NCI-H2081 (cell line): ENCODE results near the gene IDE.
A peak's percentile ranks its signal among the peaks of the same experiment; 100 is the strongest.

Source experiments
- DNase-seq, 2 experiments: peaks; one replicate each; lab custom pipeline; 2025; lab: John Stamatoyannopoulos, UW

Gene IDE

GRCh38 chr10:92567952-92568600 is 5.8 kb downstream of the IDE start:
- DNase-seq = no peak

DNA sequence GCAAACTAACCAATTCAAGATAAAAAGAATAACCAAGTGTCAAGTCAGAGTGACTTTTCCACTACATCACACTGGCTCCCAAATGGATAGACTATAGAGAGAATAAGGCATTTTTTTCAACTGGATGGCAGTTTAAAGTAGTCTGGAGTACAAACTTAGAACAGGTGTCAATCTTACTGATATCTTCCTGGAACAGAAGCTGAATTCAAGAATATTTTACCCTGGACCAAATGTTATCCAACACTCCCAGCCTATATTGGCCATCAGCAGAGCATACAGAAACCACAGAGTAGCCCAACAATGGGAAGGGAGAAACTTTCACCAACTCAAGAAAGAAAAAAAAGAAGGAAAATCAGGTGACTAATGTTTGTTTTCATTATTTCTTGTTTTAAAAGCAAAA is 11.5 kb downstream of the IDE start:
- no peak for DNase-seq

GRCh38 chr10:92559046-92559445 is 14.8 kb downstream of the IDE start:
- DNase-seq = no peak

DNA sequence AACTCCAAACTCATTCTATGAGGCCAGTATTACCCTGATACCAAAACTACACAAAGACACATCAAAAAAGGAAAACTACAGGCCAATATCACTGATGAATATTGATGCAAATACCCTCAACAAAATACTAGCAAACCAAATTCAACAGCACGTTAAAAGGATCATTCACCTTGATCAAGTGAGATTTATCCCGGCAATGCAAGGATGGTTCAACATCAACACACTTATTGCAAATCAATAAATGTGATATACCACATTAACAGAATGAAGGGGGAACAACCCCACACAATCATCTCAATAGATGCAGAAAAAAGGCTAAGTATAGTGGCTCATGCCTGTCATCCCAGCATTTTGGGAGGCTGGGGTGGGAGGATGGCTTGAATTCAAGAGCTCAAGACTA is 19.9 kb downstream of the IDE start:
- no peak for DNase-seq

DNA sequence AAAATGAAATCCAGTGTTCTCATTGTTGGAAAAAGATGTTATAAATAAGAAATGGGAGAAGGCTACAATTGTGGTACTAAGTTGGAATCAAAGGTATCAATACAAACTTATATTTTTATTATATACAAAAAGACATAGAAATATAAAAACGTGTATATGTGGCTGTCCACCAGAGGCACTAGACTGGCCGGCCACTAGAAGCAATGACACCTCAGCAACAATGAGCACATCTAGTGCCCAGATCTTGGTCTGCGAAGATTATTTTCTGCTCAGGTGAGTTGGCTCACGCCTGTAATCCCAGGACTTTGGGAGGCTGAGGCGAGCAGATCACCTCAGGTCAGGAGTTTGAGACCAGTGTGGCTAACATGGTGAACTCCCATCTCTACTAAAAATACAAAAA is 21.6 kb downstream of the IDE start:
- DNase-seq = no peak

DNA sequence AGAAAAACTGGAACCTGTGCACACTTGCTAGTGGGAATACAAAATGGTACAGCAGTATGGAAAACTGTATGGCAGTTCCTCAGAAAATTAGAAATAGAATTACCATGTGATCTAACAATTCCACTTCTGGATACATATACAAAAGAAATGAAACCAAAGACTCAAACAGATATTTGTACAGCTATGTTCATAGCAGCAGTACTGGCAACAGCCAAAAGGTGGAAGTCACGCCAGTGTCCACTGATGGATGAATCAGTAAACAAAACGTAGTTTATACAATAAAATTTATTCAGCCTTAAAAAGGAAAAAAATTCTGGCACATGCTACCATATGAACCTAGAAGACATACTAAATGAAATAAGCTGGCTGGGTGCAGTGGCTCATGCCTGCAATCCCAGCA is 23.0 kb downstream of the IDE start:
- DNase-seq = no peak

DNA sequence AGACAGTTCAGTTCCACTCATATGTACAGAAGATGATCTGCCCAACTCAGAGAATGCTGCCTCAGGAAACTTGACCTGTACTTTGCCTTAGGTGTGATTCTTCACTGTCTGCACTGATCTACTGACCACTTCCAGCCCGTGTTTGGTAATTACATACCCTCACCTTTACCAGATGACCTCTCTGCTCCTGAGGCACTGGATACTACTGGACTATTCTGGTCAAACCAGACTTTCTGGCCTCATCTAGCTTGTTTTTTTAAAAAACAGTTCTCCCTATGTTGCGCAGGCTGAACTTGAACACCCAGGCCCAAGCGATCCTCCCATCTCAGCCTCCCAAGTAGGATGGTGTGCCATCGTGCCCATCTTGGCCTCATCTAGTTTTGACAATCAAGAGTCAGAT is 26.2 kb downstream of the IDE start:
- no peak for DNase-seq

GRCh38 chr10:92545556-92545955 is 28.3 kb downstream of the IDE start:
- no peak for DNase-seq

- DNase-seq = no peak
These were observed 29.6 kb downstream of the IDE start for GRCh38 chr10:92544296-92544695.

DNA sequence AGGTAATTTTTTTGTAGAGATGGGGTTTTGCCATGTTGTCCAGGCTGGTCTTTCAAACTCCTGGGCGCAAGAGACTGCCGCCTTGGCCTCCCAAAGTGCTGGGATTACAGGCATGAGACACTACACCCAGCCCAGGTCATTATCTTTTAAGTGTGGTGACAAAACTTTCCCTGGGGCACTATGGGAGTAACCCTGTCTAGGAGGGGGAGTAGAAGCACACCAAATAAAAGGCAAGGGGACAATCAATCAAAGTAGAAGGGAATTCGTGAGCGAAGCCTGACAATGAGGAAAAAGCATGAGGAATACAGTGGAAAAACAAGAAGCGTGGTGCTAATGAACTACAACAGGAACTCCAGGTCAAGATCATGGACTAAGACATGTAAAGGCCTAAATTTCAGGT is 31.4 kb downstream of the IDE start:
- DNase-seq = no peak

DNA sequence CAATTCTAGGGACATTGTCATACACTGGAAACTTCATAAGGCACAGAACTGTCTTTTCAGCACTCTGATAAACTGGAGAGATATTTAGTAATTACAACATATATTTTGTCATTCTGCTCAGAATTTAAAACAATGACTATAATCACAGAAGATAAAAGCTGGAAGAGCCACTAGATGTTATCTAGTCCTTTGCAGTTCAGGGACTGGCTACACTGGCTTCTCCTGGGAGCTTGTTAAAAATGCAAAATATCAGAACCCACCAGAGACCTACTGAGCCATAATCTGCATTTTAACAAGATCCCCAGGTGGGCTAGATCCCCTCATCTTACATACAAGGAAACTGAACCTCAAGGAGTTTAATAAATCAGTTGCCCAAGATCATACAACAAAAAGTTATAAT is 32.3 kb downstream of the IDE start:
- DNase-seq = no peak

DNA sequence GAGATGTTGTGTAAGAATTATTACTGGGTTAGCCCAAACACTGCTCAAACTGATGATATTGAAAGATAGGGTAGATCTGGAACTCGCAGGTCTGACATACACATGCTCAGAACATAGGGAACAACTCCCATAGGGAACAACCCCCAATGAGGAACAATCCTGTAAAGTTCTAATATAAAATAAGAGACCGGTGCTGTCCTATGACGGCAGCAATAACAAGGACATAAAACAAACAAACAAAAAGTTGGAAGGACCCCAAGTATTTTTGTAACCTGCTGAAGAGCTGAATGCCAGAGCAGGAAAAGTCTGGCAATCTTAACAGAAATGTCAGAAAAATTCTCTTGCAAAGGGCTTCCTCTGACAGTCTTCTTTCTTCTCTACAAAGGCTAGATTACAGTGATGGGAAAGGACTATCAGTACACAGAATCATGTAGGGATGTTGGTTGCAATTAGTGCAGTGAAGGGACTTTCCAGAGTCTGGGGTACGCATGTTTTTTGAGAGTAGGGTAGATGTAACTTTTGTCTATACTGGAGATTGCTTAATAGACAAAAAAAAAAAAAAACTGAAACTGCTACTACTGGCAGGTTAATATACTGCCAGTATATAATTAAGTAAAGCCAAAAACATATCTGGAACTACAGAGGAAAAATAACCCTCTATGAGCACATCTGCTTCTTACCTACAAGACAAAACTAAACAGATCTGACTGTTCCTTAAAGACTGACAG is 35.5 kb downstream of the IDE start:
- no peak for DNase-seq

DNA sequence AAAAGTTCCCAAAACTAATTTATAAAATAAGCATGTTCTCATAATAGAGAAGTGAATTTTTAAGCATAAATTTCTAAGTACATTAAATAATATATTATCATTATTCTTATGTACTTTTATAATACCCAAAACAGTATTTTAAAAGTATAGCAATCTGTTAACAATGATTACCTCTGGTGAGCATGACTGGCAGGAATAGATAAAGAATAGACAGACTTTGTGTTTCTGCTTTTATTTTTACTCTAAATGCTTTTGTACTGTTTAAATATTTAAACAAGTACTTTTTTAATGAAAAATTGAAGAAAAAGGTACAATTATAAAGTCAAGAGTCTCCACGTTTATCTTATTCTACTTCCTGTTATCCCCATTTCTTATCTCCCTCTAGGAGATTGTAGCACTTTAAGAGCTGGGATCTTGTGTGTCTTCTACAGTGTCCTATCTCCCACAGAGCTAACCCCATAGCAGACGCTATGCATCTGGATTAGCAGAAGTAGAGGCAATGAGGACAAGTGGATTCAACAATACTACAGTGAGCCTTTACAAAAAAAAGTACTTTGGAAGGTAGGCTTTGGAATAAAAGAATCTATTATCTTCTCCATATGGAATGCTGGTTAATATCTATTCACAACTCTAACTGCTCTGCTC is 42.9 kb downstream of the IDE start:
- no peak for DNase-seq

DNA sequence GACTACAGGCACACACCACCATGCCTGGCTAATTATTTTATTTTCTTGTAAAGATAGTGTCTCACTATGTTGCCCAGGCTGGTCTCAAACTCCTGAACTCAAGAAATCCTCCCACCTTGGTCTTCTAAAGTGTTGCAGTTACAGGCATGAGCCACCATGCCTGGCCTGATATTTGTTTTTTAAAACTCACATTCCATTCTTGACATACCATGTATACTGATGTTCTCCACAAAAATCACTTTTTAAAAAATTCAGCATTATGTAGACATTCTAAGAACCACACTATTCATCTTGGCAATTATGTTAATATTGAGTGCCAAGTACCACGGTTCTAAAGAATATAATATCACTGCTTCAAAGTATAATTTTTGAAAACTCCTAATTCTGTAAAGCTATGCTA is 43.5 kb downstream of the IDE start:
- DNase-seq = no peak

GRCh38 chr10:92527716-92528115 is 46.2 kb downstream of the IDE start:
- DNase-seq = no peak

GRCh38 chr10:92523639-92524038 is 50.3 kb downstream of the IDE start:
- no peak for DNase-seq

DNA sequence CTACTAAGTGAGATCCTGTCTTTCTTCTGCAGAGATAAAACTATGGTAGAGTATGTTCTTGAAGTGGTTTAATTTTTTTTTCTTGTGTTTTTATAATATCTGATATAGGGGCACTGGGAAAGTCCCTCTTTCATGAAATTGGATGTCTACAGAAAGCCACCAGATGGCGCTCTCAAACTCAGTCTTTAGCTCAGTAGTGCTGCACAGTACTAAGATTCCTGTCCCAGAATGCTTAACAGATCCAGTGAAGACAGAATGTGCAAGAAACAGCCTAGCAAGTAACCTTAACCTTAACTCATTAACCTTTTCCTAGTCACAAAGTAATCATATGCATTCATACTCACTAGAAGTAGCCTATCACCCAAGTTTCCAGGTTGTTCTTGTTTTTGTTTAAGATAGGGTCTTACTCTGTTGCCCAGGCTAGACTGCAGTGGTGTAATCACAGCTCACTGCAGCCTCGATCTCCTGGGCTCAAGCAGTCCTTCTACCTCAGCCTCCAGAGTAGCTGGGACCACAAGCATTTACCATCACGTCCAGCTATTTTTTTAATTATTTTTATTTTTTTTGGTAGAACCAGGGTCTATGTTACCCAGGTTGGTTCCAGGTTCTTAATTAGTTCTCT is 56.7 kb downstream of the IDE start:
- peak; percentile 35 to 56 for DNase-seq

DNA sequence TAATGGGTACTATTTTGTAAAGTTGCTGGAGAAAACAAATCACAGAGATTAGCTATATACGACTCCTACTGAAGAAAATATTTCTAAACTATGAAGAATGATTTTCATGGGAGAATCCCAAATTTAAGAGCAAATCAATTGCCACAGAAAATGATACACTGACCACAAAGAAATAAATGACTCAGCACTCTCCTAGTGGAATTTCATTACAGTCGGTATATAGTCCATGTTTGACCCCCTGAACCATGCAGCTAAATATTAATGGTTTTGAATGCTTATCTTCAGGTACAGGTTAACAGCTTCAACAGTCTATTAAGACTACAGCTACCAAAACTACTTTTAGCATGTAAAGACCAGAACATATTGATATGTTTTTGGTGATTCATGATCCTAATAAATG is 65.0 kb downstream of the IDE start:
- DNase-seq = no peak

DNA sequence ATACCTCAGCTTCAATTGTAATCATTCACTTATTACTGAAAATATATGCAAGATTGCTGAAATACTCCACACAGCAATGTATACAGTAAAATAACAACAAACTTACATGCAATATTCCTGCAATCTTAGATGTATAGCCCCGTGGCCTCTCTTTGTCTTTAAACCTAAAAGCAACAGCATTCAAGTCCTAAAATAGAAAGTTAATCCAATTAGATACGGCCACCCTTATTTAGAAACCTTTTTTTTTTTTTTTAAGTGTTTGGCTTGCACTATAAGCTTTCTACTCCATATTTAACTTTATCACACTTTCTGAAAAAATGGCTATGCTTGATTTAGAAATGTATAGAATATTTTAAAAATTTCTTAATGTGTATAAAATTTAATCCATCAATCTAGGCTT is 67.6 kb downstream of the IDE start:
- no peak for DNase-seq

DNA sequence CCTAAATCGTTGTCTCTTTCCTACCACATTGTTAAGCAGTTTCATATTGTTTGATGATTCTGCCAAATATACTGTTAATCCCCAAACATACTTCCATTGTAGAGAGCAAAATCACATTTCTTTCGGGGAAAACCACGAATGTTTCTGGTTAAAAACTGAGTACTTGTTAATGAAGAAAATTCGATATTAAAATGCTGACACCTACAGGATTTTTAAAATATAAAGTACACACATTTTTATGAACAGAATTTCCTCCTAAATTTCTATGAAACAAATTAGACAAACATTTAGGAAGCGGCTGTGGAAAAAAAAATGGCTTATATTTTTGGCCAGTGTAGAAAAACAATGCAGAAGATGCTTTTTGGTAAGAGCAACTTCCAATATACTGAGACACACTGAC is 68.8 kb downstream of the IDE start:
- no peak for DNase-seq

DNA sequence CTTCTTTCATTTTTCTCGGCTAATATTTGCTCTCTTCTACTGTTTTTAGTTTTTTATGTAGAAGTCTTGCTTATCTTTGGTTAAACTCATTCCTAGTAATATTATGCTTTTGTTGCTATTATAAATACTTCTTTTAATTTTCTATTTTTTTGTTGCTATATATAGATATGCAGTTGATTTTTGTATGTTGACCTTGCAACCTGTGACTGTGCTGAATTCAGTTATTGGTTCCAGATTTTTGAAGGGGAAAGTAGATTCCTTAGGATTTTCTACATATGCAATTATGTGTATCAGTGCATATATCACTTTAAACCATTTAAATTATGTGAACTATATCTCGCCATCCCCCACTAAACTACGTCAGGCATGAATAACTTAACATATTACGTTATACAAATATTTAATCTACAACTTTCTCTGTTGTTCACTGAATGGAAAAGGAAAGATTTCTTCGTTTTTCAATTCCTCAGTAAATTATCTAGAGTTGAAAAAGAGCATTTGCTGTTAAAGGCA is 71.5 kb downstream of the IDE start:
- no peak for DNase-seq

DNA sequence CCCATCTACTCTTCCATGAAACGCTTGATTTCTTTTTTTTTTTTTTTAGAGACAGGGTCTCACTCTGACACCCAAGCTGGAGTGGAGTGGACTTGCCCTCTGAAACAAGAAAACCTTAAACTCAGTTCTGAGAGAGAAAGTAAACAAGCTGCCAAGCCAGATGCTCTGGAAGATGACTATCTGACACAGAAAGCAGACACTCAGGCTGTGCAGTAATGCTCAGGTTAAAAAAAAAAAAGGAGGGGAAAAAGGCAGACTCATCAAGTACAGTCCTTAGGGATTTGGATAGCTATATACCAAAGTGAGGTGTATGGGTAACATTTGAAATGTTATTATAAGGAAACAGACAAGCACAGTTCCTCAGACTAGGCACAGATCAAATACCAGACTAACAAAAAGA is 80.5 kb downstream of the IDE start:
- DNase-seq = no peak

- no peak for DNase-seq
These were observed 81.1 kb downstream of the IDE start for GRCh38 chr10:92492748-92493240.
